GM12878 (cell line): ENCODE data around the gene CSTPP1. TPM values are rescaled to one million over a fixed set of nuclear protein-coding genes. Genes with fewer than 3 reads are reported as not detected.

Experiments used
- ATAC-seq: fragments of 200-7000 bp; cut with Tn5 transposase; 3 replicates; pipeline ENCODE4 v1.9.1; 2020; ENCODE audit warnings: mild to moderate bottlenecking, moderate library complexity
- BruUV-seq: library from RNA; stranded (reverse); fragments of 400-500 nt; replicated peaks from 2 replicates; lab custom pipeline; 2021; lab: Mats Ljungman, UMichigan
- CTCF ChIA-PET: fragments of 300-600 bp; sonication (Branson Sonifier 250); formaldehyde crosslinking; extraction: SDS; loops from one replicate; lab custom pipeline; 2021; ENCODE audit warnings: inconsistent platforms; lab: Yijun Ruan, JAX
- POLR2A ChIA-PET: fragments of 350-600 bp; formaldehyde crosslinking; extraction: SDS; loops from one replicate; lab custom pipeline; 2021; ENCODE audit warnings: inconsistent platforms; lab: Charles Lee
- RAD21 ChIA-PET: fragments of 300-600 bp; sonication (Branson Sonifier 250); formaldehyde crosslinking; loops from one replicate; lab custom pipeline; 2023; ENCODE audit warnings: antibody characterized with exemption; ENCODE audit not compliant: unreplicated experiment; lab: Charles Lee
- SMC1A ChIA-PET: fragments of 300-600 bp; sonication (Branson Sonifier 250); formaldehyde crosslinking; loops from one replicate; lab custom pipeline; 2023; ENCODE audit not compliant: unreplicated experiment, uncharacterized antibody; lab: Charles Lee
- DNase-seq: peaks from one replicate; pipeline ENCODE4 v3.0.0-alpha.2; 2011; ENCODE audit warnings: low read depth, low spot score
- FAIRE-seq: peaks from 3 replicates; lab custom pipeline; 2011; peaks lifted over from hg19 to GRCh38; lab: Jason Lieb, UNC
- H2AFZ ChIP-seq: 2 replicates; pipeline ENCODE4 v1.6.0; 2011; ENCODE audit warnings: low read depth, low read length, control low read depth; ENCODE audit not compliant: control insufficient read depth
- H3K27ac ChIP-seq: 2 replicates; pipeline ENCODE4 v1.5.1; 2011; ENCODE audit warnings: control low read depth; ENCODE audit not compliant: control insufficient read depth, insufficient read depth
- H3K27me3 ChIP-seq, 2 experiments: replicated peaks in 1 of 2; 2 replicates each; pipeline versions ENCODE4 v1.6.0 to v1.6.1; 2011; ENCODE audit warnings: low read length in 1 of 2; ENCODE audit not compliant: control insufficient read depth in 2 of 2, insufficient read depth in 2 of 2
- H3K36me3 ChIP-seq, 2 experiments: 2 replicates each; pipeline ENCODE4 v1.5.1; 2011; ENCODE audit warnings: low read length in 1 of 2; ENCODE audit not compliant: control insufficient read depth in 2 of 2, insufficient read depth in 2 of 2
- H3K4me1 ChIP-seq: 2 replicates; pipeline ENCODE4 v1.6.1; 2011; ENCODE audit warnings: mild to moderate bottlenecking, low read length, moderate library complexity, mixed read lengths; ENCODE audit not compliant: control insufficient read depth, insufficient read depth
- H3K4me2 ChIP-seq: 2 replicates; pipeline ENCODE4 v1.6.0; 2011; ENCODE audit warnings: control low read depth; ENCODE audit not compliant: control insufficient read depth, insufficient read depth
- H3K4me3 ChIP-seq: fragments of 200-600 bp; sonication (generic); 2 replicates; pipeline ENCODE4 v1.5.1; 2016
- H3K79me2 ChIP-seq: 2 replicates; pipeline ENCODE4 v1.6.0; 2011; ENCODE audit warnings: low read length; ENCODE audit not compliant: control insufficient read depth, insufficient read depth
- H3K9ac ChIP-seq: 2 replicates; pipeline ENCODE4 v1.8.0; 2011; ENCODE audit warnings: low read length, control low read depth, mixed read lengths; ENCODE audit not compliant: control insufficient read depth, insufficient read depth
- H3K9me3 ChIP-seq: replicated peaks from 3 replicates; pipeline ENCODE4 v1.5.1; 2011; ENCODE audit warnings: mild to moderate bottlenecking, low read length; ENCODE audit not compliant: control insufficient read depth, insufficient read depth
- H4K20me1 ChIP-seq: 2 replicates; pipeline ENCODE4 v1.6.0; 2011; ENCODE audit not compliant: control insufficient read depth, insufficient read depth
- CREM ChIP-seq: IDR thresholded peaks from 2 replicates; pipeline ENCODE4 v1.6.1; 2014; ENCODE audit warnings: antibody characterized with exemption, low read depth
- ESRRA ChIP-seq: IDR thresholded peaks from 2 replicates; pipeline ENCODE4 v1.6.1; 2012; ENCODE audit warnings: mild to moderate bottlenecking, low read length, improper control_type of control experiment
- HDAC2 ChIP-seq: fragments of 200-600 bp; sonication (generic); IDR thresholded peaks from 2 replicates; pipeline ENCODE4 v1.6.1; 2017
- IKZF2 ChIP-seq, 2 experiments: fragments of 450-650 bp; IDR thresholded peaks; 2 replicates each; pipeline ENCODE4 v1.6.1; 2017; ENCODE audit warnings: mild to moderate bottlenecking in 2 of 2, moderate library complexity in 2 of 2
- JUND ChIP-seq: IDR thresholded peaks from 2 replicates; pipeline ENCODE4 v1.6.1; 2012; ENCODE audit warnings: low read depth, mild to moderate bottlenecking, low read length, improper control_type of control experiment, moderate library complexity
- KLF5 ChIP-seq: fragments of 450-650 bp; IDR thresholded peaks from 2 replicates; pipeline ENCODE4 v1.6.1; 2014; ENCODE audit warnings: mild to moderate bottlenecking; ENCODE audit not compliant: partially characterized antibody
- MEF2A ChIP-seq: IDR thresholded peaks from 2 replicates; pipeline ENCODE4 v1.6.1; 2011; ENCODE audit warnings: low read depth, mild to moderate bottlenecking, low read length, moderate library complexity; ENCODE audit not compliant: insufficient read depth
- SMAD1 ChIP-seq: fragments of 450-650 bp; IDR thresholded peaks from 2 replicates; pipeline ENCODE4 v1.6.1; 2018; ENCODE audit warnings: mild to moderate bottlenecking, low read depth; ENCODE audit not compliant: partially characterized antibody
- YY1 ChIP-seq: IDR thresholded peaks from 2 replicates; pipeline ENCODE4 v1.6.1; 2011; ENCODE audit warnings: low read depth, mild to moderate bottlenecking, low read length
- ZNF592 ChIP-seq: fragments of 450-650 bp; IDR thresholded peaks from 2 replicates; pipeline ENCODE4 v1.6.1; 2017; ENCODE audit warnings: mild to moderate bottlenecking, moderate library complexity
- WGBS: methylation state at CpG from one replicate; pipeline ENCODE4 v1.1.6; 2016; ENCODE audit warnings: low lambda C conversion rate; ENCODE audit not compliant: insufficient replicate concordance, insufficient coverage; ENCODE audit errors: missing lambda C conversion rate; 5-methylcytosine and 5-hydroxymethylcytosine counted together
- in situ Hi-C: fragments of 300-500 bp; cut with MboI; formaldehyde crosslinking; loops from 9 replicates; pipeline ENCODE4 v1.14.3; 2018; ENCODE audit warnings: mixed read lengths
- intact Hi-C: fragments of 100-400 bp; cut with micrococcal nuclease; formaldehyde crosslinking; loops from one replicate; pipeline ENCODE4 v1.14.2; 2022; ENCODE audit not compliant: unreplicated experiment
- polyA plus RNA-seq, 11 experiments: library from polyadenylated mRNA; depleted of rRNA in 4 of 11; unstranded in 6 of 11; stranded (reverse) in 5 of 11; fragments of >200 nt; fragmentation: Nextera tagmentation in 4 of 11; fragmentation: Illumina TruSeq in 1 of 11; extraction: Ambion mirVana in 4 of 11; extraction: Trizol in 1 of 11; gene quantifications; 1 replicate in 1 of 11; 2 replicates in 10 of 11; pipeline versions ENCODE4 v1.2.1 to v1.2.3, GENCODE V29; 2011 to 2016; ENCODE audit warnings: inconsistent platforms in 2 of 11, missing spikeins in 2 of 11, low read depth in 1 of 11
- total RNA-seq, 4 experiments: library from RNA; depleted of rRNA in 3 of 4; stranded (reverse); fragments of >200 nt in 3 of 4; fragmentation: Illumina TruSeq in 1 of 4; extraction: Trizol in 1 of 4; gene quantifications; 2 replicates each; pipeline versions ENCODE4 v1.2.1 to v1.2.3, GENCODE V29; 2013 to 2021
- TF ChIP-seq, protein P1 (sequence below): IDR thresholded peaks from 2 replicates; pipeline ENCODE4 v1.6.1; 2012; ENCODE audit warnings: low read depth, low read length, improper control_type of control experiment

The CSTPP1 gene
- total and polyA plus RNA-seq, 10 of the 15 experiments (the other 5 are each of a cell fraction or from before 2014, with no cell fraction given) = 7.1 to 23.4 (median 17.5) TPM

DNA sequence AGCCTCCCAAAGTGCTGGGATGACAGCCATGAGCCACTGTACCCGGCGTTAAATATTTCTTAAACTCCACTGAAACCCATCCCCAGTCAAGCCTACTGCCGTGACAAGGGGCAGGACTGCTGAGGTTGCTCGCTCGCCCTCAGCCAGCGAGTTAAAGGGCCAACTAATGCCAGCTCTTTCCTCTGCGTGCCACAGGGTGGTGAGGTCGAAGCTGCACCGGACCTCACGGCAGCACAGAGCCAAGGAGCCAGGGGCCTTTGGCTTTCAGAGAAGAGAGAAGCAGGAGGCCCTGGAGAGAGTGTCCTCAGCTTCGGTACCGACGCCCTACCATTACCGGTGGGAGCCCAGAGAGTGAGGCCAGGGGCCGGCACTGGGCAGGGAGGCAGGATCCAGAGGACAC lies 227.3 kb downstream of the CSTPP1 start:
- no TSS peak for BruUV-seq
- RAD21 ChIA-PET = interaction anchor here (1.7 kb wide), 1 partner anchor 11 kb away, joined by 3 read pairs; no protein-coding TSS in a partner anchor
- H3K79me2 ChIP-seq = no peaks in the 10 kb centered on the region
- DNase-seq = no peak
- no peaks in the 10 kb centered on the region for H3K4me1 ChIP-seq
- no peaks in the 10 kb centered on the region for H3K27me3 ChIP-seq
- H2AFZ ChIP-seq = no peak overlapping the region
- in situ Hi-C loops = loop anchor here (5.0 kb wide), 1 partner anchor 277 kb away; no protein-coding TSS in a partner anchor
- WGBS = 97% methylated on average over 15 of the region's 15 CpGs
- no peak for FAIRE-seq
- POLR2A ChIA-PET = no interaction called here
- H3K9me3 ChIP-seq = no peaks in the 10 kb centered on the region
- SMC1A ChIA-PET = interaction anchor here (0.9 to 2.2 kb wide), 2 partner anchors 11 to 32 kb away, joined by 3 to 9 read pairs; no protein-coding TSS in a partner anchor
- H3K27ac ChIP-seq = no peak overlapping the region
- H3K4me3 ChIP-seq = no peak overlapping the region
- H4K20me1 ChIP-seq = no peaks in the 10 kb centered on the region; the same call in 1 of the 2 replicates
- intact Hi-C loops = no loop called here
- peaks cover 35 to 41% of the 10 kb centered on the region in 2 experiments for H3K36me3 ChIP-seq
- no peak overlapping the region for H3K4me2 ChIP-seq
- no peak for TF ChIP-seq ESRRA
- TF ChIP-seq SMAD1 = no peak
- TF ChIP-seq MEF2A = no peak
- no peak for TF ChIP-seq IKZF2 (IDR thresholded peaks at IDR 0.05)
- TF ChIP-seq JUND = no peak
- no peak for TF ChIP-seq YY1
- no peak for TF ChIP-seq ZNF592
- TF ChIP-seq KLF5 = no peak
- TF ChIP-seq HDAC2 = no peak
- TF ChIP-seq, protein P1, sequence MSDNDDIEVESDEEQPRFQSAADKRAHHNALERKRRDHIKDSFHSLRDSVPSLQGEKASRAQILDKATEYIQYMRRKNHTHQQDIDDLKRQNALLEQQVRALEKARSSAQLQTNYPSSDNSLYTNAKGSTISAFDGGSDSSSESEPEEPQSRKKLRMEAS = no peak
- TF ChIP-seq CREM = no peak
- CTCF ChIA-PET = interaction anchor here (2.4 kb wide), 1 partner anchor 11 kb away, joined by 8 read pairs; no protein-coding TSS in a partner anchor
- no peak for ATAC-seq
- no peak overlapping the region for H3K9ac ChIP-seq
